B cell (primary cell): Measurements from ENCODE around the gene MED25. TPM values are rescaled to one million over a fixed set of nuclear protein-coding genes. Genes with fewer than 3 reads are reported as not detected.

Experiments used
- ATAC-seq: fragments of 200-7000 bp; cut with Tn5 transposase; one replicate; pipeline ENCODE4 v1.10.0; 2021; ENCODE audit warnings: low read depth, mild to moderate bottlenecking, moderate number of reproducible peaks, moderate library complexity
- CTCF ChIA-PET: fragments of 350-600 bp; sonication (Branson Sonifier 250); formaldehyde crosslinking; loops from one replicate; lab custom pipeline; 2021; ENCODE audit warnings: antibody characterized with exemption, inconsistent platforms; lab: Charles Lee
- POLR2A ChIA-PET: fragments of 350-600 bp; sonication (Branson Sonifier 250); formaldehyde crosslinking; loops from one replicate; lab custom pipeline; 2021; ENCODE audit warnings: antibody characterized with exemption; lab: Charles Lee
- DNase-seq: peaks from one replicate; pipeline ENCODE4 v3.0.0; 2013
- H2AFZ ChIP-seq: 2 replicates; pipeline ENCODE4 v1.6.1; 2012; ENCODE audit warnings: mild to moderate bottlenecking, low read depth, low read length; ENCODE audit not compliant: insufficient read depth, poor library complexity, severe bottlenecking
- H3K27ac ChIP-seq, 2 donors: 1 replicate in 1 of 2; 2 replicates in 1 of 2; pipeline ENCODE4 v1.5.1; 2012 to 2013; ENCODE audit warnings: low read length in 2 of 2, mild to moderate bottlenecking in 2 of 2, moderate library complexity in 1 of 2
- H3K27me3 ChIP-seq, 4 experiments: fragments of 200-600 bp in 1 of 4; sonication (generic) in 1 of 4; replicated peaks in 1 of 4; 1 replicate in 2 of 4; 2 replicates in 2 of 4; pipeline versions ENCODE4 v1.6.1 to v1.7.0; 2013 to 2016; ENCODE audit warnings: low read length in 3 of 4, mild to moderate bottlenecking in 2 of 4, mixed read lengths in 1 of 4, moderate library complexity in 1 of 4; ENCODE audit not compliant: insufficient read depth in 4 of 4, control insufficient read depth in 3 of 4; ENCODE audit errors: control extremely low read depth in 1 of 4
- H3K36me3 ChIP-seq, 2 experiments: replicated peaks in 1 of 2; 1 replicate in 1 of 2; 2 replicates in 1 of 2; pipeline versions ENCODE4 v1.6.1 to v1.7.1; 2013; ENCODE audit warnings: low read length in 1 of 2; ENCODE audit not compliant: insufficient read depth in 2 of 2, control insufficient read depth in 1 of 2; ENCODE audit errors: control extremely low read depth in 1 of 2, extremely low read depth in 1 of 2
- H3K4me1 ChIP-seq, 2 donors: fragments of 200-600 bp in 1 of 2; sonication (generic) in 1 of 2; 1 replicate in 1 of 2; 2 replicates in 1 of 2; pipeline versions ENCODE4 v1.5.1 to v1.6.1; 2013 to 2017; ENCODE audit warnings: low read length in 2 of 2; ENCODE audit not compliant: control insufficient read depth in 2 of 2, insufficient read depth in 2 of 2
- H3K4me2 ChIP-seq: replicated peaks from 2 replicates; pipeline ENCODE3; 2012; ENCODE audit warnings: mild to moderate bottlenecking, low read depth, low read length; ENCODE audit not compliant: poor library complexity, severe bottlenecking
- H3K4me3 ChIP-seq, 5 experiments: fragments of 200-600 bp in 1 of 5; sonication (generic) in 1 of 5; 1 replicate in 3 of 5; 2 replicates in 2 of 5; pipeline versions ENCODE4 v1.5.1 to v1.7.0; 2011 to 2016; ENCODE audit warnings: low read length in 4 of 5, mild to moderate bottlenecking in 4 of 5, low read depth in 2 of 5, control low read depth in 1 of 5, moderate library complexity in 1 of 5; ENCODE audit not compliant: insufficient read depth in 1 of 5; ENCODE audit errors: control extremely low read depth in 1 of 5, extremely low read depth in 1 of 5
- H3K79me2 ChIP-seq: fragments of 200-600 bp; sonication (generic); one replicate; pipeline ENCODE4 v1.6.0; 2016; ENCODE audit warnings: low read length; ENCODE audit not compliant: control insufficient read depth, insufficient read depth
- H3K9ac ChIP-seq: fragments of 200-600 bp; sonication (generic); 2 replicates; pipeline ENCODE4 v1.6.1; 2017; ENCODE audit warnings: mild to moderate bottlenecking, low read length, moderate library complexity
- H3K9me3 ChIP-seq, 3 donors: one replicate each; pipeline versions ENCODE4 v1.6.1 to v1.7.1; 2013; ENCODE audit warnings: low read length in 2 of 3; ENCODE audit not compliant: control insufficient read depth in 2 of 3, insufficient read depth in 1 of 3; ENCODE audit errors: control extremely low read depth in 1 of 3
- H4K20me1 ChIP-seq: 2 replicates; pipeline ENCODE4 v1.6.0; 2012; ENCODE audit warnings: mild to moderate bottlenecking, low read length; ENCODE audit not compliant: insufficient read depth, control insufficient read depth, poor library complexity, severe bottlenecking
- H3K27ac Mint-ChIP-seq: one replicate; pipeline ENCODE4 v1.8.0; 2021; ENCODE audit warnings: mixed read lengths
- H3K27me3 Mint-ChIP-seq: one replicate; pipeline ENCODE4 v1.8.0; 2021; ENCODE audit warnings: mixed read lengths
- H3K4me1 Mint-ChIP-seq: one replicate; pipeline ENCODE4 v1.8.0; 2021; ENCODE audit warnings: mixed read lengths
- H3K4me3 Mint-ChIP-seq: one replicate; pipeline ENCODE4 v1.8.0; 2021; ENCODE audit warnings: mixed read lengths
- H3K9me3 Mint-ChIP-seq: one replicate; pipeline ENCODE4 v1.8.0; 2022; ENCODE audit warnings: mixed read lengths; ENCODE audit not compliant: insufficient read depth
- CTCF ChIP-seq: fragments of 200-600 bp; IDR thresholded peaks from one replicate; pipeline ENCODE4 v1.8.0; 2022; ENCODE audit warnings: antibody characterized with exemption, mild to moderate bottlenecking
- EZH2 ChIP-seq: IDR thresholded peaks from 2 replicates; pipeline ENCODE4 v1.6.1; 2012; ENCODE audit warnings: borderline replicate concordance, low read depth, mild to moderate bottlenecking, moderate library complexity, low read length; ENCODE audit not compliant: insufficient read depth, poor library complexity, severe bottlenecking
- WGBS: methylation state at CpG from one replicate; pipeline ENCODE4 v1.1.5; 2013; ENCODE audit warnings: missing lambda C conversion rate; ENCODE audit not compliant: insufficient coverage; 5-methylcytosine and 5-hydroxymethylcytosine counted together
- intact Hi-C: fragments of 100-400 bp; cut with micrococcal nuclease; formaldehyde crosslinking; loops from one replicate; pipeline ENCODE4 v1.10.0; 2022
- polyA plus RNA-seq: library from polyadenylated mRNA; depleted of rRNA; stranded (reverse); fragments of >200 nt; gene quantifications from 2 replicates; pipeline ENCODE4 v1.2.3, GENCODE V29; 2012
- total RNA-seq, 2 donors: library from RNA; stranded (reverse); fragments of 120-200 nt in 1 of 2; gene quantifications; 1 replicate in 1 of 2; 2 replicates in 1 of 2; pipeline versions ENCODE4 v1.2.3 to v1.2.4, GENCODE V29; 2013 to 2022

Gene MED25
- total and polyA plus RNA-seq, 2 donors (not counting 1 experiment from before 2014, with no cell fraction given), result 93.0 to 126 TPM

- H3K4me3 Mint-ChIP-seq, result no peak overlapping the region
- TF ChIP-seq CTCF (no peak), EZH2 (no peak)
- peaks cover 0 to 80% of the 10 kb centered on the region in 2 experiments for H3K36me3 ChIP-seq
These were observed 11.1 kb downstream of the MED25 start for GRCh38 chr19:49829200-49829599.

GRCh38 chr19:49829721-49830120 is 11.6 kb downstream of the MED25 start:
- peaks cover 0 to 80% of the 10 kb centered on the region in 2 experiments for H3K36me3 ChIP-seq
- H3K4me3 ChIP-seq, result no peak overlapping the region
- Mint-ChIP-seq H3K4me3 (no peak overlapping the region), H3K4me1 (no peaks in the 10 kb centered on the region), H3K27ac (no peak overlapping the region), H3K27me3 (no peaks in the 10 kb centered on the region), H3K9me3 (no peaks in the 10 kb centered on the region)
- no peaks in the 10 kb centered on the region for H3K27me3 ChIP-seq
- POLR2A ChIA-PET, result no interaction called here
- CTCF ChIA-PET, result interaction anchor here (1.1 kb wide), 1 partner anchor 15 kb away, joined by 3 read pairs; no protein-coding TSS in a partner anchor
- H3K79me2 ChIP-seq, result peaks cover 58% of the 10 kb centered on the region
- ATAC-seq, result no peak
- intact Hi-C loops, result no loop called here
- peaks cover 68% of the 10 kb centered on the region for H4K20me1 ChIP-seq
- no peaks in the 10 kb centered on the region for H3K4me1 ChIP-seq
- no peak overlapping the region for H2AFZ ChIP-seq
- 93% methylated on average over 17 of the region's 18 CpGs for WGBS
- TF ChIP-seq CTCF, result no peak
- TF ChIP-seq EZH2, result no peak
- no peak for DNase-seq
- no peak overlapping the region for H3K9ac ChIP-seq
- H3K4me2 ChIP-seq, result no peak overlapping the region
- H3K9me3 ChIP-seq, result peaks cover 0 to 2% (median 0%) of the 10 kb centered on the region in 3 donors
- no peak overlapping the region for H3K27ac ChIP-seq

More at GRCh38 chr19:49829200-49829599, 11.1 kb downstream of the MED25 start:
- no peaks in the 10 kb centered on the region for H3K9me3 Mint-ChIP-seq
- intact Hi-C loops, result no loop called here
- H3K27me3 Mint-ChIP-seq, result no peaks in the 10 kb centered on the region
- DNase-seq (no peak), ATAC-seq (no peak)
- ChIA-PET CTCF (no interaction called here), POLR2A (no interaction called here)
- Histone ChIP-seq H3K27ac (no peak overlapping the region), H3K27me3 (no peaks in the 10 kb centered on the region), H3K4me1 (no peaks in the 10 kb centered on the region), H3K4me2 (no peak overlapping the region), H3K79me2 (peaks cover 63% of the 10 kb centered on the region), H3K9me3 (peaks cover 0 to 2% (median 0%) of the 10 kb centered on the region in 3 donors), H2AFZ (no peak overlapping the region), H3K4me3 (no peak overlapping the region), H3K9ac (no peak overlapping the region), H4K20me1 (peaks cover 73% of the 10 kb centered on the region)
- no peaks in the 10 kb centered on the region for H3K4me1 Mint-ChIP-seq
- H3K27ac Mint-ChIP-seq, result no peak overlapping the region
- WGBS, result 84% methylated on average over 8 of the region's 8 CpGs
